Type B pancreatic cell (in vitro differentiated cells): Measurements from ENCODE around the gene C6orf89. TPM values are rescaled to one million over a fixed set of nuclear protein-coding genes. Genes with fewer than 3 reads are reported as not detected.

ENCODE experiments used
- DNase-seq: peaks from one replicate; pipeline ENCODE4 v3.0.0; 2021; ENCODE audit warnings: mixed read lengths; ENCODE audit not compliant: unreplicated experiment; ENCODE audit errors: extremely low spot score
- H3K27ac Mint-ChIP-seq: 2 replicates; pipeline ENCODE4 v1.8.0; 2021; ENCODE audit warnings: mild to moderate bottlenecking, mixed read lengths
- H3K27me3 Mint-ChIP-seq: 2 replicates; pipeline ENCODE4 v1.8.0; 2021; ENCODE audit warnings: mixed read lengths
- H3K36me3 Mint-ChIP-seq: 2 replicates; pipeline ENCODE4 v1.8.0; 2021; ENCODE audit warnings: mixed read lengths
- H3K4me1 Mint-ChIP-seq: one replicate; pipeline ENCODE4 v1.8.0; 2021; ENCODE audit warnings: mixed read lengths; ENCODE audit not compliant: unreplicated experiment
- H3K4me3 Mint-ChIP-seq: 2 replicates; pipeline ENCODE4 v1.8.0; 2021; ENCODE audit warnings: mild to moderate bottlenecking, mixed read lengths
- H3K9me3 Mint-ChIP-seq: 2 replicates; pipeline ENCODE4 v1.8.0; 2021; ENCODE audit warnings: mixed read lengths
- total RNA-seq: library from RNA; stranded (reverse); gene quantifications from 2 replicates; pipeline ENCODE4 v1.2.1, GENCODE V29; 2021; ENCODE audit warnings: low replicate concordance
- TF ChIP-seq, protein P1 (sequence below): fragments of 200-600 bp; sonication (generic); conservative IDR thresholded peaks from 2 replicates; pipeline ENCODE4 v1.5.0; 2021; ENCODE audit warnings: antibody characterized with exemption, mild to moderate bottlenecking

The C6orf89 gene
- total RNA-seq, 1 donor from 2014 or later: 37.9 TPM

- no peak for DNase-seq
- no peak overlapping the region for H3K4me3 Mint-ChIP-seq
- peaks cover 35% of the 10 kb centered on the region for H3K36me3 Mint-ChIP-seq
- peaks cover 34% of the 10 kb centered on the region for H3K4me1 Mint-ChIP-seq
- TF ChIP-seq, protein P1, sequence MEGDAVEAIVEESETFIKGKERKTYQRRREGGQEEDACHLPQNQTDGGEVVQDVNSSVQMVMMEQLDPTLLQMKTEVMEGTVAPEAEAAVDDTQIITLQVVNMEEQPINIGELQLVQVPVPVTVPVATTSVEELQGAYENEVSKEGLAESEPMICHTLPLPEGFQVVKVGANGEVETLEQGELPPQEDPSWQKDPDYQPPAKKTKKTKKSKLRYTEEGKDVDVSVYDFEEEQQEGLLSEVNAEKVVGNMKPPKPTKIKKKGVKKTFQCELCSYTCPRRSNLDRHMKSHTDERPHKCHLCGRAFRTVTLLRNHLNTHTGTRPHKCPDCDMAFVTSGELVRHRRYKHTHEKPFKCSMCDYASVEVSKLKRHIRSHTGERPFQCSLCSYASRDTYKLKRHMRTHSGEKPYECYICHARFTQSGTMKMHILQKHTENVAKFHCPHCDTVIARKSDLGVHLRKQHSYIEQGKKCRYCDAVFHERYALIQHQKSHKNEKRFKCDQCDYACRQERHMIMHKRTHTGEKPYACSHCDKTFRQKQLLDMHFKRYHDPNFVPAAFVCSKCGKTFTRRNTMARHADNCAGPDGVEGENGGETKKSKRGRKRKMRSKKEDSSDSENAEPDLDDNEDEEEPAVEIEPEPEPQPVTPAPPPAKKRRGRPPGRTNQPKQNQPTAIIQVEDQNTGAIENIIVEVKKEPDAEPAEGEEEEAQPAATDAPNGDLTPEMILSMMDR: no peak
- H3K27ac Mint-ChIP-seq: no peak overlapping the region
- no peaks in the 10 kb centered on the region for H3K27me3 Mint-ChIP-seq
- no peaks in the 10 kb centered on the region for H3K9me3 Mint-ChIP-seq
Observed at GRCh38 chr6:36862848-36863382, 22.8 kb upstream of the C6orf89 start.

- Mint-ChIP-seq H3K27ac (no peak overlapping the region), H3K9me3 (no peaks in the 10 kb centered on the region), H3K4me1 (peaks cover 31% of the 10 kb centered on the region), H3K36me3 (peaks cover 32% of the 10 kb centered on the region), H3K27me3 (no peaks in the 10 kb centered on the region), H3K4me3 (no peak overlapping the region)
- TF ChIP-seq, protein P1: no peak
- no peak for DNase-seq
Observed at GRCh38 chr6:36863670-36864540, 21.8 kb upstream of the C6orf89 start.

- Mint-ChIP-seq H3K27ac (no peak overlapping the region), H3K4me3 (no peak overlapping the region), H3K27me3 (no peaks in the 10 kb centered on the region), H3K4me1 (peaks cover 30% of the 10 kb centered on the region), H3K36me3 (peaks cover 36% of the 10 kb centered on the region), H3K9me3 (no peaks in the 10 kb centered on the region)
- no peak for DNase-seq
- TF ChIP-seq, protein P1: no peak
Observed at GRCh38 chr6:36865835-36866234, 19.9 kb upstream of the C6orf89 start.

GRCh38 chr6:36867471-36868224, 18.1 kb upstream of the C6orf89 start:
- DNase-seq: no peak
- TF ChIP-seq, protein P1: no peak
- no peaks in the 10 kb centered on the region for H3K27me3 Mint-ChIP-seq
- peaks cover 34% of the 10 kb centered on the region for H3K4me1 Mint-ChIP-seq
- H3K4me3 Mint-ChIP-seq: no peak overlapping the region
- no peaks in the 10 kb centered on the region for H3K9me3 Mint-ChIP-seq
- no peak overlapping the region for H3K27ac Mint-ChIP-seq
- peaks cover 37% of the 10 kb centered on the region for H3K36me3 Mint-ChIP-seq

DNA sequence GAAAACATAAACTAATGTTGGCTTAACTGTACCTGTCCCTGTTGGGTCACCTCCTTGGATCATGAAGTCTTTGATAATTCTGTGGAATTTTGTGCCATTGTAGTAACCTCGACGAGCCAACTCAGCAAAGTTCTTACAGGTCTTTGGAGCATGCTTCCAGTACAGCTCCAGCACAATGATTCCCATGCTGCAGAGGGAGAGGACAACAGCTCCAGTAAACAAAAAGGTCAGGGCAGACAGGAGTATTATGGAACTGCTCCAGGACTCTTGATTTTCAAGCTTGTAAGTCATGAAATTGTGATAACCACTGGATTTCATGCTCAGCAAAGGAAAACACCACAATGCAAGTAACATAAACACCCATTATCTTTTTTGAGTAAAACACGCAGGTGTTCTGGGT, 14.1 kb upstream of the C6orf89 start:
- Mint-ChIP-seq H3K9me3 (no peaks in the 10 kb centered on the region), H3K27me3 (no peaks in the 10 kb centered on the region), H3K36me3 (peaks cover 16% of the 10 kb centered on the region), H3K4me1 (peaks cover 31% of the 10 kb centered on the region), H3K27ac (no peak overlapping the region), H3K4me3 (no peak overlapping the region)
- no peak for DNase-seq
- TF ChIP-seq, protein P1: no peak
